OCI-LY1 (cell line): ENCODE data around the gene SLC29A3.

Source experiments
- H2AFZ ChIP-seq: fragments of 200-600 bp; sonication (generic), shearing (Covaris generic); 2 replicates; pipeline ENCODE4 v1.6.0; 2014; ENCODE audit warnings: antibody characterized with exemption, mild to moderate bottlenecking, low read length
- H3F3A ChIP-seq: fragments of 200-600 bp; sonication (generic), shearing (Covaris generic); 2 replicates; pipeline ENCODE4 v1.6.0; 2014; ENCODE audit warnings: mild to moderate bottlenecking, antibody characterized with exemption, low read length, moderate library complexity; ENCODE audit not compliant: insufficient read depth
- H3K27ac ChIP-seq: fragments of 200-600 bp; sonication (generic); 2 replicates; pipeline ENCODE4 v1.5.1; 2014; ENCODE audit warnings: low read length, mixed run types, mild to moderate bottlenecking, low read depth; ENCODE audit not compliant: poor library complexity, severe bottlenecking
- H3K27me3 ChIP-seq: fragments of 200-600 bp; sonication (generic); 2 replicates; pipeline ENCODE4 v1.6.0; 2014; ENCODE audit warnings: antibody characterized with exemption, mild to moderate bottlenecking, low read length, moderate library complexity; ENCODE audit not compliant: insufficient read depth
- H3K36me3 ChIP-seq: fragments of 200-600 bp; sonication (generic); 2 replicates; pipeline ENCODE4 v1.6.1; 2014; ENCODE audit warnings: mild to moderate bottlenecking, antibody characterized with exemption, low read length, moderate library complexity, mixed read lengths; ENCODE audit not compliant: insufficient read depth
- H3K4me1 ChIP-seq: fragments of 200-600 bp; sonication (generic); 2 replicates; pipeline ENCODE4 v1.5.1; 2014; ENCODE audit warnings: mild to moderate bottlenecking, low read length, moderate library complexity; ENCODE audit not compliant: insufficient read depth, severe bottlenecking
- H3K4me2 ChIP-seq: fragments of 200-600 bp; sonication (generic), shearing (Covaris generic); 2 replicates; pipeline ENCODE4 v1.6.1; 2014; ENCODE audit warnings: low read length
- H3K4me3 ChIP-seq: fragments of 200-600 bp; sonication (generic); 2 replicates; pipeline ENCODE4 v1.5.1; 2014; ENCODE audit warnings: low read length, low read depth, mild to moderate bottlenecking, mixed read lengths; ENCODE audit not compliant: poor library complexity, severe bottlenecking
- H3K79me2 ChIP-seq: fragments of 200-600 bp; shearing (Covaris generic); 2 replicates; pipeline ENCODE4 v1.6.1; 2016; ENCODE audit warnings: mixed run types, low read length, mixed read lengths; ENCODE audit not compliant: insufficient read depth
- H3K9ac ChIP-seq: fragments of 200-600 bp; sonication (generic), shearing (Covaris generic); 2 replicates; pipeline ENCODE4 v1.6.1; 2014; ENCODE audit warnings: mild to moderate bottlenecking, low read length, mixed read lengths
- H3K9me2 ChIP-seq: fragments of 200-600 bp; sonication (generic), shearing (Covaris generic); 2 replicates; pipeline ENCODE4 v1.6.1; 2014; ENCODE audit warnings: low read depth, mild to moderate bottlenecking, low read length, mixed read lengths
- H3K9me3 ChIP-seq: fragments of 200-600 bp; shearing (Covaris generic); 2 replicates; pipeline ENCODE4 v1.6.1; 2014; ENCODE audit warnings: low read length, mixed read lengths
- H4K20me1 ChIP-seq: fragments of 200-600 bp; sonication (generic), shearing (Covaris generic); 2 replicates; pipeline ENCODE4 v1.6.0; 2016; ENCODE audit warnings: mild to moderate bottlenecking, low read length; ENCODE audit not compliant: insufficient read depth
- CTCF ChIP-seq: fragments of 200-600 bp; sonication (generic), shearing (Covaris generic); IDR thresholded peaks from 2 replicates; pipeline ENCODE4 v1.5.1; 2017; ENCODE audit warnings: mild to moderate bottlenecking, antibody characterized with exemption, low read length, moderate library complexity, mixed read lengths
- EZH2 ChIP-seq: fragments of 200-600 bp; sonication (generic), shearing (Covaris generic); IDR thresholded peaks from 2 replicates; pipeline ENCODE4 v1.8.0; 2017; ENCODE audit warnings: borderline replicate concordance, mixed run types, mild to moderate bottlenecking, antibody characterized with exemption, low read length, moderate library complexity, mixed read lengths

Gene SLC29A3

DNA sequence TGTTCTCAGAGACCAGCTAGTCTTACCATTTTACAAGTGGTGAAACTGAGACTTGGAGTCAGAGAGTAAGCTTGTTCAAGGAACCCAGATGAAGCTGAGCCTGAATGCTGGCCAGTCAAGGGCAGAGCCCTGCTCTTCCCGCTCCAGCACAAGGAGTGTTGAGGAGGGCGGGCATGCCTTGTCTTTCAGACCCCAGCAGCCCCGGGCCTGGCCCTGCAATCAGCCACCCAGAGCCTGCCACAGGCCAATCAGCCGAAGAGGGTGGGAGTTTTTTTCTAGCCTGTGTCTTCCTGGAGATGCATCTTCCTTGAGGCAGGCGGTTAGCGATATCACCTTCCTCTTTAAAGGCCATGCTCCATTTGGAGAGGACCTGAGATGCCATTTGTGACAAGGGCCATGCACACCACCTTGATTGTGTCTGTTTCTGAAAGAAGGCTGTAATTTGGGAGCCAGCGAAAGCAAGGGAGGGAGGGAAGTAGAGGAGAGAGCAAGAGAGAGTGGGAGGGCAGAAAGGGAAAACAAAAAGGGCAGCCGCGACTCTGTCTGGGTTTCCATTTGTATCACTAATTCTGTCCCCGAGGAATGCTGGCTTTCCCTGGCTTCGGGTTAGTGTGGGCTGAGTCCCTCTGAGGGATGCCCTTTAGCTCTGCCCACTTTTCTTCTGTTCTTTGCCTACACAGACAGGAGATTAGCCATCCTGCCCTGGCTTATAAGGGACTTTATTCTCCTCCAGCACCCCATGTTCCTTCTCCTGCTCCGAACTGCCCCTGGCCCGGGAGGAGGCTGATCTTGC lies 85.6 kb downstream of the SLC29A3 start:
- no peaks in the 10 kb centered on the region for H3K9me2 ChIP-seq
- H3K27ac ChIP-seq: no peak overlapping the region
- H3K9ac ChIP-seq: no peak overlapping the region
- H3K4me1 ChIP-seq: no peaks in the 10 kb centered on the region
- H2AFZ ChIP-seq: no peak overlapping the region
- H3K4me3 ChIP-seq: no peak overlapping the region
- no peaks in the 10 kb centered on the region for H3K27me3 ChIP-seq
- no peaks in the 10 kb centered on the region for H3K9me3 ChIP-seq
- no peaks in the 10 kb centered on the region for H4K20me1 ChIP-seq
- no peaks in the 10 kb centered on the region for H3K79me2 ChIP-seq
- no peak for TF ChIP-seq CTCF
- no peak for TF ChIP-seq EZH2
- no peak overlapping the region for H3K4me2 ChIP-seq
- H3K36me3 ChIP-seq: no peaks in the 10 kb centered on the region
- no peaks in the 10 kb centered on the region for H3F3A ChIP-seq

DNA sequence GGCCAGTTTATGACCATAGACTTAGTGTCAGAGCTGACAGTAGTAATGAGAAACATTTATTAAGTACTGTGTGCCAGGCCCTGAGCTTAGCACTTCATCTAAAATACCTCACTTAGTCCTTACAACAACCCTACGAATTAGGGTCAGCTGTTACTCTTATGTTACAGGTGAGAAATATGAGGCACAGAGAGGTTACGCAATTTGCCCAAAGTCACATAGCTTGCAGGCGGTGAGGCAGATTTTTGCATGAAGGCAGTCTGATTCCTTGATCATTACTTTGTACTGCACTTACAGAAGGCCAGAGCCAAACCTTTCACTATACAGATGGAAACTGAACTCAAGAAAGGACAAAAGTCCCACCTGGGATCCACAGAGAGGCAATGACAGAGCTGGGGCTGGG lies 87.8 kb downstream of the SLC29A3 start:
- Histone ChIP-seq H2AFZ (no peak overlapping the region), H3K9ac (no peak overlapping the region), H4K20me1 (no peaks in the 10 kb centered on the region), H3K79me2 (no peaks in the 10 kb centered on the region), H3K27ac (no peak overlapping the region), H3K4me2 (no peak overlapping the region), H3K4me1 (no peaks in the 10 kb centered on the region), H3K27me3 (no peaks in the 10 kb centered on the region), H3K4me3 (no peak overlapping the region), H3K9me2 (no peaks in the 10 kb centered on the region), H3K9me3 (peaks cover 5% of the 10 kb centered on the region; the same call in 1 of the 2 replicates), H3F3A (no peaks in the 10 kb centered on the region), H3K36me3 (no peaks in the 10 kb centered on the region)
- TF ChIP-seq EZH2: no peak
- no peak for TF ChIP-seq CTCF

DNA sequence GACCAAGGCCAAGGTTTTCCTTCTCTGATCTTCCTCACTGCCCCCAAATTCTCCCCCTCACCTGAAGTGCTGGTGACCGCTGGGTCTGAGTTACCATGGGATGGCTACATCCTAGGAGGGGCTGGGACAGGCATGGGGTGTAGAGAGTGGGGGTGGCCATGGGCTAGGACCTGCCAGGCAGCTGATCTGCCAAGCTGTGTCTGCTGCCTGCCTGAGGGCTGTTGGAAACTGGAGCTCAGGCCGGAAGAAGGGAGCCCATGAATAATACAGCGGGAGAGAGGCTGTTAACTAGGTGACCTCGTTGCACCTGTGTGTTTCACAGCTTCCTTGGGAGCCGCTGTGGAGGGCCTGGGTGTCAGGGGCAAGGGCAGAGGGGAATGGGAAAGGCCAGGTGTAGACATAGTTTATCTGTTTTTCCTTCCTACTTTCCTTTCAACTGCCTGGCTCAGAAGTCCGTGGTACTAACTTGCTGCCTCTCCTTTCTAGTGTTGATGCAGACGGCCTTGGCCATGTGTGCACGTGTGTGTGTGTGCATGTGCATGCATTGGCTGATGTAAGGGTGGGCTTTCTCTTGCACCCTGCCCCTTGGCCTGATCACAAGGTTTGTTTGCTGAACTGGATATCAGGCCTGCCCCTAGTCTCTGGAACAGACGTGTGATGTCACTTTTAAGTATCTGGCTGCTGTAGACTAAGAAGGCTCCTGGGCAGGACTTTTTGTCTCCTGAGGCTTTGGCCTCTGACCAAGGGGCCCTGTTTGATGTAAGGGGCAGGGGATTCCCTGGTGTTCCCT lies 89.6 kb downstream of the SLC29A3 start:
- Histone ChIP-seq H4K20me1 (no peaks in the 10 kb centered on the region), H2AFZ (no peak overlapping the region), H3F3A (no peaks in the 10 kb centered on the region), H3K4me3 (no peak overlapping the region), H3K36me3 (no peaks in the 10 kb centered on the region), H3K27me3 (no peaks in the 10 kb centered on the region), H3K4me1 (no peaks in the 10 kb centered on the region), H3K79me2 (no peaks in the 10 kb centered on the region), H3K27ac (no peak overlapping the region), H3K9me3 (peaks cover 7% of the 10 kb centered on the region; the same call in 1 of the 2 replicates), H3K9me2 (no peaks in the 10 kb centered on the region), H3K9ac (no peak overlapping the region), H3K4me2 (no peak overlapping the region)
- TF ChIP-seq CTCF (no peak), EZH2 (no peak)
